Neural cell (in vitro differentiated cells): Measurements from ENCODE around the gene GDI1. TPM values are rescaled to one million over a fixed set of nuclear protein-coding genes. Genes with fewer than 3 reads are reported as not detected.

Experiments
- H2AFZ ChIP-seq: fragments of 200-600, 300-800 bp; sonication (generic), shearing (Covaris generic); 2 replicates; pipeline ENCODE4 v1.6.0; 2014; ENCODE audit warnings: low read depth, mild to moderate bottlenecking, antibody characterized with exemption, low read length, moderate library complexity
- H3F3A ChIP-seq: fragments of 200-600 bp; shearing (Covaris generic); 2 replicates; pipeline ENCODE4 v1.6.1; 2016; ENCODE audit warnings: mild to moderate bottlenecking, moderate library complexity, mixed read lengths, antibody characterized with exemption, low read length; ENCODE audit not compliant: insufficient read depth, poor library complexity, severe bottlenecking
- H3K27ac ChIP-seq: fragments of 200-600, 300-800 bp; sonication (generic), shearing (Covaris generic); 2 replicates; pipeline ENCODE4 v1.5.1; 2014; ENCODE audit warnings: mild to moderate bottlenecking, low read length, moderate library complexity
- H3K27me3 ChIP-seq: fragments of 300-800, 200-600 bp; sonication (generic), shearing (Covaris generic); 2 replicates; pipeline ENCODE4 v1.6.0; 2014; ENCODE audit warnings: mild to moderate bottlenecking, low read depth, low read length, moderate library complexity; ENCODE audit not compliant: insufficient read depth
- H3K36me3 ChIP-seq: fragments of 300-800, 200-600 bp; sonication (generic), shearing (Covaris generic); 2 replicates; pipeline ENCODE4 v1.5.1; 2014; ENCODE audit warnings: mild to moderate bottlenecking, antibody characterized with exemption, low read length, moderate library complexity; ENCODE audit not compliant: insufficient read depth
- H3K4me2 ChIP-seq: fragments of 300-800, 200-600 bp; sonication (generic), shearing (Covaris generic); 2 replicates; pipeline ENCODE4 v1.6.0; 2014; ENCODE audit warnings: mild to moderate bottlenecking, low read length
- H3K4me3 ChIP-seq: fragments of 300-800, 200-600 bp; sonication (generic), shearing (Covaris generic); 2 replicates; pipeline ENCODE4 v1.5.1; 2014; ENCODE audit warnings: mild to moderate bottlenecking, low read length, moderate library complexity
- H3K79me2 ChIP-seq: fragments of 200-600 bp; shearing (Covaris generic); replicated peaks from 2 replicates; pipeline ENCODE4 v1.6.0; 2014; ENCODE audit warnings: mild to moderate bottlenecking, low read length, moderate library complexity; ENCODE audit not compliant: insufficient read depth
- H3K9ac ChIP-seq: fragments of 300-800, 200-600 bp; sonication (generic), shearing (Covaris generic); 2 replicates; pipeline ENCODE4 v1.6.1; 2016; ENCODE audit warnings: mild to moderate bottlenecking, low read length, mixed read lengths
- H3K9me2 ChIP-seq: fragments of 200-600 bp; shearing (Covaris generic); 2 replicates; pipeline ENCODE4 v1.6.1; 2016; ENCODE audit warnings: mild to moderate bottlenecking, low read length, mixed read lengths; ENCODE audit not compliant: insufficient read depth
- H3K9me3 ChIP-seq: fragments of 200-600, 300-800 bp; sonication (generic), shearing (Covaris generic); 2 replicates; pipeline ENCODE4 v1.6.1; 2016; ENCODE audit warnings: mild to moderate bottlenecking, mixed run types, low read length, moderate library complexity, mixed read lengths
- H4K20me1 ChIP-seq: fragments of 200-600 bp; shearing (Covaris generic); 2 replicates; pipeline ENCODE4 v1.6.1; 2016; ENCODE audit warnings: mild to moderate bottlenecking, mixed run types; ENCODE audit not compliant: insufficient read depth
- EP300 ChIP-seq: fragments of 450-650 bp; conservative IDR thresholded peaks from 2 replicates; pipeline ENCODE4 v1.6.1; 2014; ENCODE audit warnings: antibody characterized with exemption, mild to moderate bottlenecking, moderate library complexity; ENCODE audit not compliant: poor library complexity, severe bottlenecking
- EZH2 ChIP-seq: fragments of 200-600, 300-800 bp; shearing (Covaris generic), sonication (generic); IDR thresholded peaks from 2 replicates; pipeline ENCODE4 v1.6.1; 2014; ENCODE audit warnings: antibody characterized with exemption, low read length, borderline replicate concordance, mild to moderate bottlenecking; ENCODE audit not compliant: insufficient read depth, poor library complexity, severe bottlenecking
- MXI1 ChIP-seq: fragments of 450-650 bp; conservative IDR thresholded peaks from 2 replicates; pipeline ENCODE4 v1.6.1; 2014; ENCODE audit warnings: antibody characterized with exemption, mild to moderate bottlenecking; ENCODE audit not compliant: poor library complexity, severe bottlenecking
- POLR2AphosphoS5 ChIP-seq: IDR thresholded peaks from 2 replicates; pipeline ENCODE4 v1.6.1; 2012
- RAD21 ChIP-seq: fragments of 450-650 bp; conservative IDR thresholded peaks from 2 replicates; pipeline ENCODE4 v1.6.1; 2014; ENCODE audit warnings: antibody characterized with exemption, mild to moderate bottlenecking, moderate library complexity
- SMC3 ChIP-seq: fragments of 450-650 bp; conservative IDR thresholded peaks from 2 replicates; pipeline ENCODE4 v1.6.1; 2014; ENCODE audit warnings: antibody characterized with exemption, mild to moderate bottlenecking, moderate library complexity; ENCODE audit not compliant: poor library complexity
- TAF1 ChIP-seq: IDR thresholded peaks from 2 replicates; pipeline ENCODE4 v1.6.1; 2012; ENCODE audit warnings: low read depth
- polyA plus RNA-seq: library from polyadenylated mRNA; depleted of rRNA; stranded (reverse); fragments of >200 nt; gene quantifications from 2 replicates; pipeline ENCODE4 v1.2.3, GENCODE V29; 2014
- TF ChIP-seq, protein P1 (sequence below): fragments of 450-650 bp; IDR thresholded peaks from 2 replicates; pipeline ENCODE4 v1.5.1; 2014; ENCODE audit warnings: antibody characterized with exemption, mild to moderate bottlenecking, moderate library complexity; ENCODE audit not compliant: poor library complexity, severe bottlenecking
- TF ChIP-seq, protein P2 (sequence below): IDR thresholded peaks from 2 replicates; pipeline ENCODE4 v1.6.1; 2012; ENCODE audit warnings: borderline replicate concordance

The GDI1 gene
- polyA plus RNA-seq, 1 donor from 2014 or later = 370 TPM

DNA sequence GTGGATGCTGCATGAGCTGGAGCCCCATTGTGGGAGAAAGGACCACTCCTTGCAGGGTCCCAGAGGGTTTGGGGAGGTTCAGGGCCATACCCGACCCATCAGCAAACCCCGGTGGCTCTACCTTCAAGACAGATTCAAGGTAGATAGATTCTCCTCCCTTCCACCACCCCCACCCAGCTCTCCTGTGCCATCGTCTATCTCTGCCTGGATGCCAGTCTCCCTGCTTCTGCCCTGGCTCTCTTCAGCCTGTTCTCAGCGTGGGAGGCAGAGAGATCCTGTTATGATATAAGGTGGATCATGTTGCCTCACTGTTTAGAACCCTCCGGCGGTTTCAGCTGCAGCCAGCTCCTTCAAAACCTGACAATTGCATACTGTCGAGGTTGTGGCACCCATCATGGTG is 36.7 kb downstream of the GDI1 start:
- Histone ChIP-seq H2AFZ (no peak overlapping the region), H3K27me3 (no peaks in the 10 kb centered on the region), H3K27ac (no peak overlapping the region), H3K9me3 (no peaks in the 10 kb centered on the region), H4K20me1 (no peaks in the 10 kb centered on the region), H3K79me2 (no peaks in the 10 kb centered on the region), H3K9ac (no peak overlapping the region), H3K4me3 (no peak overlapping the region), H3K36me3 (no peaks in the 10 kb centered on the region), H3K4me2 (no peak overlapping the region), H3F3A (no peaks in the 10 kb centered on the region), H3K9me2 (no peaks in the 10 kb centered on the region)
- TF ChIP-seq, protein P1, sequence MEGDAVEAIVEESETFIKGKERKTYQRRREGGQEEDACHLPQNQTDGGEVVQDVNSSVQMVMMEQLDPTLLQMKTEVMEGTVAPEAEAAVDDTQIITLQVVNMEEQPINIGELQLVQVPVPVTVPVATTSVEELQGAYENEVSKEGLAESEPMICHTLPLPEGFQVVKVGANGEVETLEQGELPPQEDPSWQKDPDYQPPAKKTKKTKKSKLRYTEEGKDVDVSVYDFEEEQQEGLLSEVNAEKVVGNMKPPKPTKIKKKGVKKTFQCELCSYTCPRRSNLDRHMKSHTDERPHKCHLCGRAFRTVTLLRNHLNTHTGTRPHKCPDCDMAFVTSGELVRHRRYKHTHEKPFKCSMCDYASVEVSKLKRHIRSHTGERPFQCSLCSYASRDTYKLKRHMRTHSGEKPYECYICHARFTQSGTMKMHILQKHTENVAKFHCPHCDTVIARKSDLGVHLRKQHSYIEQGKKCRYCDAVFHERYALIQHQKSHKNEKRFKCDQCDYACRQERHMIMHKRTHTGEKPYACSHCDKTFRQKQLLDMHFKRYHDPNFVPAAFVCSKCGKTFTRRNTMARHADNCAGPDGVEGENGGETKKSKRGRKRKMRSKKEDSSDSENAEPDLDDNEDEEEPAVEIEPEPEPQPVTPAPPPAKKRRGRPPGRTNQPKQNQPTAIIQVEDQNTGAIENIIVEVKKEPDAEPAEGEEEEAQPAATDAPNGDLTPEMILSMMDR = no peak
- TF ChIP-seq, protein P2, sequence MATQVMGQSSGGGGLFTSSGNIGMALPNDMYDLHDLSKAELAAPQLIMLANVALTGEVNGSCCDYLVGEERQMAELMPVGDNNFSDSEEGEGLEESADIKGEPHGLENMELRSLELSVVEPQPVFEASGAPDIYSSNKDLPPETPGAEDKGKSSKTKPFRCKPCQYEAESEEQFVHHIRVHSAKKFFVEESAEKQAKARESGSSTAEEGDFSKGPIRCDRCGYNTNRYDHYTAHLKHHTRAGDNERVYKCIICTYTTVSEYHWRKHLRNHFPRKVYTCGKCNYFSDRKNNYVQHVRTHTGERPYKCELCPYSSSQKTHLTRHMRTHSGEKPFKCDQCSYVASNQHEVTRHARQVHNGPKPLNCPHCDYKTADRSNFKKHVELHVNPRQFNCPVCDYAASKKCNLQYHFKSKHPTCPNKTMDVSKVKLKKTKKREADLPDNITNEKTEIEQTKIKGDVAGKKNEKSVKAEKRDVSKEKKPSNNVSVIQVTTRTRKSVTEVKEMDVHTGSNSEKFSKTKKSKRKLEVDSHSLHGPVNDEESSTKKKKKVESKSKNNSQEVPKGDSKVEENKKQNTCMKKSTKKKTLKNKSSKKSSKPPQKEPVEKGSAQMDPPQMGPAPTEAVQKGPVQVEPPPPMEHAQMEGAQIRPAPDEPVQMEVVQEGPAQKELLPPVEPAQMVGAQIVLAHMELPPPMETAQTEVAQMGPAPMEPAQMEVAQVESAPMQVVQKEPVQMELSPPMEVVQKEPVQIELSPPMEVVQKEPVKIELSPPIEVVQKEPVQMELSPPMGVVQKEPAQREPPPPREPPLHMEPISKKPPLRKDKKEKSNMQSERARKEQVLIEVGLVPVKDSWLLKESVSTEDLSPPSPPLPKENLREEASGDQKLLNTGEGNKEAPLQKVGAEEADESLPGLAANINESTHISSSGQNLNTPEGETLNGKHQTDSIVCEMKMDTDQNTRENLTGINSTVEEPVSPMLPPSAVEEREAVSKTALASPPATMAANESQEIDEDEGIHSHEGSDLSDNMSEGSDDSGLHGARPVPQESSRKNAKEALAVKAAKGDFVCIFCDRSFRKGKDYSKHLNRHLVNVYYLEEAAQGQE = no peak
- no peak for TF ChIP-seq SMC3

DNA sequence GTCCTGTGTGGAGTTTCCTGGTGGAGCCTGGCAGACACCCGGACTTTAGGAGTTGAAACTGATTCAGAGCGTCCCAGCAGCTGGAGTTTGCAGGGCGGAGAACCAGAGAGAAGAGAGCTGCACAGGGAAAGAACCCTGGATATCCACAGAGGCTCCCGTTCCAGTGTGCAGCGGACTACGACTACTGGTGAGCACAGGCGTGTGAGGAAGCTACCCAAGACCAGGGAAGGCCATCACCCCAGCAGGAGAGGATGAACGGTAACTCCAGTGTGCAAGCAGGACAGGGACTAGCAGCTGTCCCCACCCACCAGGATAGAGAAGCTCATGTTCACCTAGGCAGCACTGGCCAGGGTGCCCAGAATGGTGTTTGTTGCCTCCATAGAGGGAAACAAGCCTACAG is 39.9 kb downstream of the GDI1 start:
- TF ChIP-seq MXI1 (no peak), EP300 (no peak), EZH2 (no peak), POLR2AphosphoS5 (no peak), TAF1 (no peak), RAD21 (no peak), SMC3 (no peak)
- TF ChIP-seq, protein P2 = no peak
- TF ChIP-seq, protein P1 = no peak
- Histone ChIP-seq H3K36me3 (no peaks in the 10 kb centered on the region), H3K4me3 (no peak overlapping the region), H3K9me2 (no peaks in the 10 kb centered on the region), H3K9me3 (no peaks in the 10 kb centered on the region), H2AFZ (no peak overlapping the region), H4K20me1 (no peaks in the 10 kb centered on the region), H3K9ac (no peak overlapping the region), H3K4me2 (no peak overlapping the region), H3K27me3 (no peaks in the 10 kb centered on the region), H3F3A (no peaks in the 10 kb centered on the region), H3K79me2 (no peaks in the 10 kb centered on the region), H3K27ac (no peak overlapping the region)
